Thyroid gland (tissue), 4 donors: Measurements from ENCODE around the gene TIPIN.

Experiments used
- POLR2A ChIP-seq, 2 donors: fragments of 450-650 bp; IDR thresholded peaks; one replicate each; pipeline ENCODE4 v1.6.1; 2017; ENCODE audit warnings: antibody characterized with exemption in 2 of 2, mild to moderate bottlenecking in 2 of 2, moderate library complexity in 1 of 2
- TF ChIP-seq, protein P1 (sequence below), 6 experiments: fragments of 200-600 bp in 3 of 6; fragments of 450-650 bp in 3 of 6; sonication (generic) in 3 of 6; IDR thresholded peaks; one replicate each; pipeline ENCODE4 v1.5.1; 2016 to 2019; ENCODE audit warnings: antibody characterized with exemption in 6 of 6, mild to moderate bottlenecking in 2 of 6, inconsistent platforms in 1 of 6, moderate library complexity in 1 of 6

DNA sequence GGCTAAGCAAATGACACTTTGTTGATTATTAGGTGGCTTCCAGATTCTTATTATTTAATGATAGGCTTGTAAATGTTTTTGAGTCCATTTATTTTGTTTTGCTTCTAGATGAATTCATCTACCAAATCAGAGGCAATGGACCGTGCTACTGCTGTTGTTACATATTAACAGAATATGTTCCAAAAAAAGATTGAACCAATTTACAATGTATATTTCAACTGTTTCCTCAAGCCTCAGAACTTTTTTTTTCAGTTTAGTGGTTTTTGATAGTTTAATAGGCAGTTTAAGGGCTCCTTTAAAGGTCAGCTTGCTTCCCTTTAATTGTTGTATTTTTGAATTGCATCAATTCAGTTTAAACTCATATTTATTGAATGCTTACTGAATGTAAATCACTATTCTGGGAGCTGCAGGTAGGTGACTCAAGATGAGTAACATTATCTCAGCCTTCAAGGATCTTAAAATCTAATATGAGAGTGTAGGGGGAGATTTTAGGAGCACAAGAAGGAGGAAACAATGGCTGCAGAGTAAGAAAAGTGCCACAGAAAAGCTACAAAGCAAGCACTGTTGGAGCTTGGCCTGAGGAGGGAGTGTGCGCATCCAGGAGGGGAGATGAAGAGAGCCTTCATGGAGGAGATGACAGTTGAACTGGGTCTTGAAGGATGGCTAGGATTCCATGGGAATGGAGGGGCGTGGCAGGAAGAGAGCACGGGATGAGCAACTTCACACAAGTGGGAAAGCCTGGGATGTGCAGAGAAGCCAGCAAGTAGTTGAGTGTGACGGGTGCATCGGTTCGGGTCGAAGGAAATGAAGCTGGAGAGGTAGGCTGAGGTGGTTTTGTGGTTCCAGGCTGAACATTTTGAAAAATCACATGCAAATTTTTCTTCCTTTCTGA is 44.9 kb upstream of the TIPIN start:
- no peak for TF ChIP-seq POLR2A (IDR thresholded peaks at IDR 0.05)
- TF ChIP-seq, protein P1, sequence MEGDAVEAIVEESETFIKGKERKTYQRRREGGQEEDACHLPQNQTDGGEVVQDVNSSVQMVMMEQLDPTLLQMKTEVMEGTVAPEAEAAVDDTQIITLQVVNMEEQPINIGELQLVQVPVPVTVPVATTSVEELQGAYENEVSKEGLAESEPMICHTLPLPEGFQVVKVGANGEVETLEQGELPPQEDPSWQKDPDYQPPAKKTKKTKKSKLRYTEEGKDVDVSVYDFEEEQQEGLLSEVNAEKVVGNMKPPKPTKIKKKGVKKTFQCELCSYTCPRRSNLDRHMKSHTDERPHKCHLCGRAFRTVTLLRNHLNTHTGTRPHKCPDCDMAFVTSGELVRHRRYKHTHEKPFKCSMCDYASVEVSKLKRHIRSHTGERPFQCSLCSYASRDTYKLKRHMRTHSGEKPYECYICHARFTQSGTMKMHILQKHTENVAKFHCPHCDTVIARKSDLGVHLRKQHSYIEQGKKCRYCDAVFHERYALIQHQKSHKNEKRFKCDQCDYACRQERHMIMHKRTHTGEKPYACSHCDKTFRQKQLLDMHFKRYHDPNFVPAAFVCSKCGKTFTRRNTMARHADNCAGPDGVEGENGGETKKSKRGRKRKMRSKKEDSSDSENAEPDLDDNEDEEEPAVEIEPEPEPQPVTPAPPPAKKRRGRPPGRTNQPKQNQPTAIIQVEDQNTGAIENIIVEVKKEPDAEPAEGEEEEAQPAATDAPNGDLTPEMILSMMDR (IDR thresholded peaks at IDR 0.05), result no peak
